HepG2 (cell line): ENCODE measurements around the gene DGKD. TPM values are rescaled to one million over a fixed set of nuclear protein-coding genes. Genes with fewer than 3 reads are reported as not detected.

Source experiments
- BRF2 ChIP-seq: sonication (generic); formaldehyde crosslinking; IDR thresholded peaks from 2 replicates; pipeline ENCODE4 v1.8.1; 2022; ENCODE audit warnings: mild to moderate bottlenecking, missing genetic modification reagents
- DNMT1 ChIP-seq: sonication (generic); formaldehyde crosslinking; IDR thresholded peaks from 2 replicates; pipeline ENCODE4 v1.5.1; 2020; ENCODE audit warnings: mild to moderate bottlenecking, missing genetic modification reagents
- HNRNPL ChIP-seq: fragments of 200-400 bp; formaldehyde crosslinking; IDR thresholded peaks from 2 replicates; pipeline ENCODE4 v1.6.1; 2017; ENCODE audit warnings: mild to moderate bottlenecking, low read depth, low read length
- LCORL ChIP-seq, 2 experiments: fragments of 450-650 bp in 1 of 2; sonication (generic) in 1 of 2; formaldehyde crosslinking in 1 of 2; IDR thresholded peaks; 2 replicates each; pipeline versions ENCODE4 v1.5.0 to v1.6.1; 2017 to 2020; ENCODE audit warnings: antibody characterized with exemption in 1 of 2, missing genetic modification reagents in 1 of 2
- PAXIP1 ChIP-seq: sonication (generic); formaldehyde crosslinking; conservative IDR thresholded peaks from 2 replicates; pipeline ENCODE4 v1.4.0; 2020; ENCODE audit warnings: mild to moderate bottlenecking, missing genetic modification reagents, moderate library complexity
- RAD51 ChIP-seq: fragments of 450-650 bp; IDR thresholded peaks from 2 replicates; pipeline ENCODE4 v1.6.1; 2016; ENCODE audit warnings: borderline replicate concordance
- SMAD9 ChIP-seq: sonication (generic); formaldehyde crosslinking; IDR thresholded peaks from 2 replicates; pipeline ENCODE4 v1.5.1; 2020; ENCODE audit warnings: mild to moderate bottlenecking, missing genetic modification reagents
- SMARCC2 ChIP-seq: fragments of 450-650 bp; IDR thresholded peaks from 2 replicates; pipeline ENCODE4 v1.6.1; 2017; ENCODE audit warnings: antibody characterized with exemption, mild to moderate bottlenecking
- SOX13 ChIP-seq, 3 experiments: fragments of 450-650 bp in 1 of 3; sonication (generic) in 1 of 3; formaldehyde crosslinking in 1 of 3; IDR thresholded peaks in 2 of 3; conservative IDR thresholded peaks in 1 of 3; 2 replicates each; pipeline versions ENCODE4 v1.5.0 to v1.6.1; 2016 to 2020; ENCODE audit warnings: antibody characterized with exemption in 1 of 3, mild to moderate bottlenecking in 1 of 3, missing compliant biosample characterization in 1 of 3, missing genetic modification reagents in 1 of 3, moderate library complexity in 1 of 3
- STAG1 ChIP-seq: sonication (generic); formaldehyde crosslinking; IDR thresholded peaks from 2 replicates; pipeline ENCODE4 v1.4.0; 2020; ENCODE audit warnings: missing genetic modification reagents
- THRA ChIP-seq: sonication (generic); formaldehyde crosslinking; IDR thresholded peaks from 2 replicates; pipeline ENCODE4 v1.4.0; 2020; ENCODE audit warnings: missing genetic modification reagents, borderline replicate concordance
- ZBTB38 ChIP-seq: sonication (generic); formaldehyde crosslinking; IDR thresholded peaks from 2 replicates; pipeline ENCODE4 v1.5.1; 2020; ENCODE audit warnings: mild to moderate bottlenecking, missing genetic modification reagents
- ZNF468 ChIP-seq: sonication (generic); formaldehyde crosslinking; IDR thresholded peaks from 2 replicates; pipeline ENCODE4 v1.8.0; 2022; ENCODE audit warnings: mild to moderate bottlenecking, moderate library complexity, missing genetic modification reagents
- ZNF512B ChIP-seq: sonication (generic); formaldehyde crosslinking; IDR thresholded peaks from 2 replicates; pipeline ENCODE4 v1.5.1; 2020; ENCODE audit warnings: missing genetic modification reagents, mild to moderate bottlenecking, borderline replicate concordance
- ZNF574 ChIP-seq: sonication (generic); formaldehyde crosslinking; IDR thresholded peaks from 2 replicates; pipeline ENCODE4 v1.4.0; 2020; ENCODE audit warnings: missing genetic modification reagents
- ZNF614 ChIP-seq: IDR thresholded peaks from 2 replicates; pipeline ENCODE4 v1.6.1; 2018; ENCODE audit warnings: missing biosample characterization, missing genetic modification reagents, inconsistent platforms, borderline replicate concordance
- polyA plus RNA-seq, 8 experiments: library from polyadenylated mRNA; depleted of rRNA in 3 of 8; stranded (reverse) in 7 of 8; unstranded in 1 of 8; fragments of >200 nt; fragmentation: Illumina TruSeq in 4 of 8; extraction: Trizol in 4 of 8; gene quantifications; 2 replicates each; pipeline versions ENCODE4 v1.2.1 to v1.2.3, GENCODE V29; 2011 to 2016; ENCODE audit warnings: low read depth in 4 of 8, missing spikeins in 1 of 8, mixed read lengths in 1 of 8; ENCODE audit not compliant: insufficient read depth in 1 of 8
- total RNA-seq, 5 experiments: library from RNA; depleted of rRNA; stranded (reverse); fragments of >200 nt; fragmentation: Illumina TruSeq; extraction: Trizol; gene quantifications; 2 replicates each; pipeline ENCODE4 v1.2.3, GENCODE V29; 2016; ENCODE audit warnings: low read depth in 1 of 5

Gene DGKD
- total and polyA plus RNA-seq, 2 of the 13 experiments (the other 11 are each of a cell fraction or from before 2014, with no cell fraction given): 24.5 to 33.2 TPM

DNA sequence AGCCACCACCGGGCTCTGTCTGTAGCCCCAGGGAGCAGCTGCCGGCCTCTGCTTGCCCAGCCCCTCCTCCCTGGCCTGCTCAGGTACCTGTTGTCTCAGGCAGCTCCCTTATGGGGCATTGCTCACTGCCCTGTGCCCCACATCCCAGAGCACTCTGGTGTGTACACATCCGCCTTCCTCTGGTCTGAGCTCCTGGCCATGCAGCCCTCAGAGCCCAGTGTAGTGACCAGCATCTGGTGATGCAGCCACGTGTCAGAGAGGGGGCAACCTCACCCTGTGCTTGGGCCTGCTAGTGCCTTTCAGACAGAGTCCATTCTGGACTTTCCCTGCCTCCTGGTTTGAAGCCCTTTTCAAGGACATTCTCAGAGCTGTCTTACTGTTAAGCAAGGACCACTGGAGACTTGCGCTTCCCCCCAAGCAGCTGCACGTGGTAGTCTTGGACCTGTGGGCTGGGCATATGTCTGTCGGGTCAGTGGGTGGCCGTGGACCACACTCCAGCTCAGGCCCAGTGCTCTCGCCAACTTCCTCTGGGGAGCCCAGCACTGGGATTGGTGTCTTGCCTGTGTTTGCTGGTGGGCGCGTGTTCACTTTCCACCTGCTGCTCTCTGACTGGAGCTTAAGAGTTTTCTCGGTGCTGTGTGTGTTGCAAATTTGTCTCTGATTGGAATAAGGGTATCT lies 30.7 kb downstream of the DGKD start (continued):
- TF ChIP-seq PAXIP1 (CRISPR knock-in tag): no peak
- TF ChIP-seq ZNF468 (CRISPR knock-in tag): no peak
- 0 out of 2 replicates have a peak, but pooled peaks have one; percentile 29 for TF ChIP-seq HNRNPL
- TF ChIP-seq SOX13 (IDR thresholded peaks at IDR 0.05): no peak
- no peak for TF ChIP-seq SOX13 (CRISPR knock-in tag; conservative IDR thresholded peaks at IDR 0.05 in 1 of 2, IDR thresholded peaks at IDR 0.05 in 1 of 2)
- TF ChIP-seq THRA (CRISPR knock-in tag): no peak
- TF ChIP-seq STAG1 (CRISPR knock-in tag): peak; percentile 18; the same call in 1 of the 2 replicates
- TF ChIP-seq ZBTB38 (CRISPR knock-in tag): peak; percentile 63; the same call in 1 of the 2 replicates
- no peak for TF ChIP-seq ZNF512B
- TF ChIP-seq LCORL (IDR thresholded peaks at IDR 0.05): no peak
- no peak for TF ChIP-seq LCORL (CRISPR knock-in tag; IDR thresholded peaks at IDR 0.05)
- TF ChIP-seq ZNF574 (CRISPR knock-in tag): no peak
- TF ChIP-seq RAD51: no peak
- no peak for TF ChIP-seq BRF2 (CRISPR knock-in tag)
- TF ChIP-seq SMARCC2: no peak
- no peak for TF ChIP-seq ZNF614
- no peak for TF ChIP-seq SMAD9 (CRISPR knock-in tag)
- no peak for TF ChIP-seq DNMT1
